K562 treated with DMSO at 1 percent for 4 hours (cell line): ENCODE measurements around the gene METAP1D. TPM values are rescaled to one million over a fixed set of nuclear protein-coding genes. Genes with fewer than 3 reads are reported as not detected.

Experiments used
- total RNA-seq: library from RNA; unstranded; fragments of 300-600 nt; gene quantifications from 2 replicates; pipeline ENCODE4 v1.2.3, GENCODE V29; 2022; ENCODE audit not compliant: insufficient read depth

The METAP1D gene
- total RNA-seq, result 9.9 and 42.4 TPM in 2 replicates

DNA sequence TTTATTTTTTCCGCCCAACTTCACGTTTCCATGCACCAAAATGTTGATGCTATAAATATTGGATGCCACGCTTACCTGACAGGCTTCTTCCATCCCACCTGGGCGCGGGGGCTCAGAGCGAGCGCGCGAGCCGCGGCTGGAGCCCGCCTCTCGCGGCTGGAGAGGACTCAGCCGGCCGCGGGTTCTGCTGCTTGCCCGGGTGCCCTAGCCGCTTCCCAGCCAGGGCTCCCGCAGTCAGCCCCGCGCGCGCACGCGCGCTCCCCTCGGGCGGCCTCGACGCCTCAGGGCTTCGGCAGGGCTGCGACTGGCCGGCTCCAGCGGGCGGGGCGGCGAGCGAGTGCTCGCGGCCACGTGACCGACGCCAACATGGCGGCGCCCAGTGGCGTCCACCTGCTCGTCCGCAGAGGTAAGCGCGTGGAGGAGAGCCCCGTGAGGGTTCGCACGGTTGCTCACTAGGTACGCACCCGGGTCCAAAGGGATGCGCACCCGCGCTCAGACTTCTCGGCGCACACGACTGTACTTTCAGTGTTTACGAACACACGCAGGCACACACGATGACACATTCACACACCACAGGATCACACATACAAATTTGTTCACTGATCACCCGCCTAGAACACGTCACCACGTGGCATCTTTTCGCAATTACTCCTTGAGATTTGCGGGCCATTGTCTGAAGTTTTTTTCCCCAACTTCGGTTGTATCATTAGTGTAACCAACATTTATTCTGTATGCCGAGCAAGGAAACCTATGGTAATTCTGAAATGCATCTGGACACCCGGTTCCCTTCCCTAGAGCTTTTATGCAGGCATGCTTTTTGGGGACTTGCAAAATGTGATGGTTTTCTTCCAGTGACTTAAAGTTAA lies at the start of gene METAP1D:
Gene METAP1D, plus strand, starts transcription at position 350 of the 866 bp plus-strand sequence. Its CDS starts 17 bp downstream, at position 367.

DNA sequence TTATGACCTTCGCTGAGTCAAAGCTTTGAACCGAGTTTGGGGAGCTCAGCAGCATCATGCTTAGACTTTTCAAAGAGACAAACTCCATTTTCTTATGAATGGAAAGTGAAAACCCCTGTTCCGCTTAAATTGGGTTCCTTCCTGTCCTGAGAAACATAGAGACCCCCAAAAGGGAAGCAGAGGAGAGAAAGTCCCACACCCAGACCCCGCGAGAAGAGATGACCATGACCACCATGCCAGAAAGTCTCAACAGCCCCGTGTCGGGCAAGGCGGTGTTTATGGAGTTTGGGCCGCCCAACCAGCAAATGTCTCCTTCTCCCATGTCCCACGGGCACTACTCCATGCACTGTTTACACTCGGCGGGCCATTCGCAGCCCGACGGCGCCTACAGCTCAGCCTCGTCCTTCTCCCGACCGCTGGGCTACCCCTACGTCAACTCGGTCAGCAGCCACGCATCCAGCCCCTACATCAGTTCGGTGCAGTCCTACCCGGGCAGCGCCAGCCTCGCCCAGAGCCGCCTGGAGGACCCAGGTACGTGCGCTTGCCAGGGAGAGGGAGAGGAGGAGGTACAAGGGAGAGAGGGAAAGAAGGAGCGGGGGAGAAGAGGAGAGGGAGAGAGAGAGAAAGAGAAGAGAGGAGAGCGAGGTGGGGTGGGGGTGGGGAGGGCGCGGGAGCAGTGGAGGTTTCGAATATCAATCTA lies 85.9 kb downstream of the METAP1D start, which contains the start of gene DLX1:
Gene DLX1, plus strand, starts transcription at position 48 of the 700 bp plus-strand sequence. Its CDS starts 171 bp downstream, at position 219.

DNA sequence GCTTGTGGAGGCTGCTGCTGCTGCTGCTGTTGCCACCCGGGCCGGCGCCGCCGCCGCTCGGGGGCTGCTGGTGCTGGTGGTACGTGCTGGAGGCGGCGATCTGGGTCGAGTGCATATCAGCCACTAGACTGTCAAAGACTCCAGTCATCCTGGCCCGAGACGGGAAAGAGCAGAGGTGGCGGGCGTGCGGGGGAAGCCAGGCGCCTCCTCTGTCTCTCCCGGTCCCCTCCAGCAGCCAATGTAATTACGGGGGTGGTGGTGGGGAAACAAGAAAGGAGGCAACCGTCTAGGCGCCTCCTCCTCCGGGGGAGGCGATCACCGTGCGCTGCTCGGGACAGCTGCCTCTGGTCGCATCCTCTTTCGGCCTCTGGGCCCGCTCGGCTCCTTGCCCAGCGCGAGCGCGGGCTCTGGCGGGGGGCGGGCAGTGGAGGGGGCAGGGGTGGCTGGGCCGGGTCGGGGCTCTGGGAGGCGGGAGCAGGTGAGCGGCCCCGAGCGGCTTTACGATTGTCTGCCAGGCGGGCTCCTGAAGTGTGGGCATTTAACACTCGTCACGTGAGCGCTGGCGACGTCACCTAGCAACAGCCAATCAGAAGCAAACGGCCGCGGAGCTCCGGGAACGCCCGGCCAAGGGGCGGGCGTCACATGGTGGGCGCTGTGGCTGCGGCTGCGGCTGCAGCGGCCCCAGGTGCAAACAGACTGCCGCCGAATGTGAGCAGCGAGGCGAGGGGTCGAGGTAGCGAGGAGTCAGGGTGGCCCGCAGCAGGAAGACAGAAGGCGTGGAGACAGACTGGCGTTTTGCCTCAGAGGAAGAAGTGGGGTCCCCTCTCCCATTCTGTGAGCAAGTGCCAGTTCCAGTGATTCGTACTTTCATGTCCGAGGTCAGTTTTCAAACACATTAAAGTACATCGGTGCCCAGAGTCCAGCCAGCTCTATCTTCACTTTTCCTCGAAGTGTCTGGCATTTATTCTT lies 102.9 kb downstream of the METAP1D start, which contains the start of gene DLX2:
Gene DLX2, minus strand, starts transcription at position 510 of the 969 bp plus-strand sequence. Its CDS starts 362 bp downstream, at position 148.

Other genes with a start within 250 kb of the METAP1D start
- gene SLC25A12, start 105.7 kb upstream of the METAP1D start, total RNA-seq, result 7.7 and 8.3 TPM in 2 replicates
- gene HAT1, start 77.5 kb upstream of the METAP1D start, total RNA-seq, result 133 and 135 TPM in 2 replicates
- gene DLX1, start 85.6 kb downstream of the METAP1D start, total RNA-seq, result 8.1 and 12.3 TPM in 2 replicates
- 9.7 and 10.0 TPM in 2 replicates for gene DLX2, start 102.9 kb downstream of the METAP1D start, total RNA-seq